ENCODE measurements around the gene GRIK3. TPM values are rescaled to one million over a fixed set of nuclear protein-coding genes. Genes with fewer than 3 reads are reported as not detected.

The GRIK3 gene
- total and polyA plus RNA-seq, 2 of the 8 experiments (the other 6 are each of a cell fraction or from before 2014, with no cell fraction given), result 2.1 to 3.4 TPM

DNA sequence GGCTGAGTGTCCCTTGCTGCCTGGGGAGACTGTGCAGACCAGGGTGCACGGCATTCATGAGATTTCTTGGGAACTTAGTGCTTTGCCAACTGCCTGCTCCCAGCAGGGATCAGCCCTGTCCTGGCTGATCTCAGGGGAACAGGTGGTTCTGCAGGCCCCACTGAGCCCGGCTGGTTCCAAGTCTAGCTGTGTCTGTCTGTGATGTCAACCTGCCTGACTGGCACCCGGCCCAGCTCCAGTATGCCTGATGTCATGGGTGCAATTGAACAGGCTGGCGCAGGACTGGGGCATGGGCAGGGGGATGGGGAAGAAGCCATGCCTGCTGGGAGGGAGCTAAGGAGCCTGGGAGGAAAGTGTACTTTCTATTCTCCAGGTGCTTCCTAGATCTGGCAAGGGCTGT is 227.1 kb downstream of the GRIK3 start:
- POLR2A ChIA-PET (ENCODE audit: partially characterized antibody), result no interaction called here
- Histone ChIP-seq H3K4me3 (ENCODE audit: extremely low read depth in 1 of 4, insufficient read depth in 2 of 4, low read depth in 3 of 4, low read length in 4 of 4) (no peak overlapping the region), H2BK12ac (ENCODE audit: low read depth, low read length) (no peak overlapping the region; the same call in 1 of the 2 replicates), H2BK20ac (ENCODE audit: low read length) (no peak overlapping the region; the same call in 1 of the 2 replicates), H3K36me3 (ENCODE audit: control insufficient read depth in 2 of 4, insufficient read depth in 4 of 4, low read length in 3 of 4) (no peaks in the 10 kb centered on the region), H3K27me3 (replicated peaks in 1 of 4; ENCODE audit: control insufficient read depth in 3 of 4, extremely low read depth in 1 of 4, insufficient read depth in 3 of 4, low read length in 3 of 4) (no peaks in the 10 kb centered on the region), H4K20me1 (replicated peaks in 1 of 2; ENCODE audit: control insufficient read depth in 1 of 2, insufficient read depth in 2 of 2, low read length in 2 of 2) (no peaks in the 10 kb centered on the region), H3K27ac (ENCODE audit: low read depth, low read length) (no peak overlapping the region), H3K56ac (replicated peaks; ENCODE audit: insufficient read length, low read depth, low read length) (no peak overlapping the region), H3K4me1 (replicated peaks in 1 of 4; ENCODE audit: control insufficient read depth in 3 of 4, insufficient read depth in 4 of 4, low read length in 3 of 4) (peaks cover 0 to 15% (median 7%) of the 10 kb centered on the region in 4 experiments; a peak in 4 of 7 replicates), H3K23me2 (ENCODE audit: low read depth, low read length) (peaks cover 6% of the 10 kb centered on the region; the same call in 1 of the 2 replicates), H2BK15ac (ENCODE audit: low read length) (no peak overlapping the region), H4K91ac (replicated peaks; ENCODE audit: insufficient read length, low read length) (no peak overlapping the region), H2BK5ac (ENCODE audit: low read depth, low read length) (no peak overlapping the region), H2BK120ac (replicated peaks; ENCODE audit: low read depth, low read length) (no peak overlapping the region), H3K4ac (replicated peaks; ENCODE audit: insufficient read length, low read depth, low read length) (no peak overlapping the region), H2AFZ (ENCODE audit: low read length) (no peak overlapping the region), H4K5ac (ENCODE audit: insufficient read length, low read depth, low read length) (no peak overlapping the region), H3K79me2 (ENCODE audit: control insufficient read depth in 1 of 2, insufficient read depth in 2 of 2, low read length in 2 of 2) (no peaks in the 10 kb centered on the region), H4K8ac (ENCODE audit: extremely low read depth, insufficient read depth, low read length) (no peak overlapping the region; the same call in 1 of the 2 replicates), H2AK5ac (ENCODE audit: low read depth, low read length) (no peak overlapping the region), H3K79me1 (ENCODE audit: low read depth, low read length) (no peaks in the 10 kb centered on the region), H3K4me2 (ENCODE audit: insufficient read depth in 1 of 2, low read depth in 2 of 2, low read length in 2 of 2) (no peak overlapping the region), H3K23ac (ENCODE audit: insufficient read length) (no peak overlapping the region), H3K18ac (ENCODE audit: extremely low read depth, low read length) (no peak overlapping the region), H3K14ac (ENCODE audit: insufficient read length) (no peak overlapping the region), H3K9ac (replicated peaks in 1 of 4; ENCODE audit: extremely low read depth in 1 of 4, low read depth in 3 of 4, low read length in 3 of 4) (no peak overlapping the region), H3K9me3 (ENCODE audit: insufficient read depth in 2 of 2, low read depth in 1 of 2, low read length in 1 of 2) (no peaks in the 10 kb centered on the region)
- FAIRE-seq (no peak), DNase-seq (ENCODE audit: low read depth in 1 of 2, low spot score in 2 of 2) (no peak)
- CTCF ChIA-PET (ENCODE audit: partially characterized antibody), result interaction anchor here (0.8 to 1.6 kb wide), 5 partner anchors 10 to 264 kb away, joined by 3 to 6 read pairs (median 3); no protein-coding TSS in a partner anchor
- 84% methylated on average over 4 of the region's 4 CpGs; no CpG with 5 or more reads in 1 of the 2 experiments for WGBS, 2 experiments (ENCODE audit: extremely low coverage in 1 of 2, insufficient coverage in 1 of 2, insufficient read length in 1 of 2, insufficient replicate concordance in 2 of 2, low coverage in 1 of 2, low lambda C conversion rate in 2 of 2, missing lambda C conversion rate in 1 of 2)
- TF ChIP-seq, protein P1, sequence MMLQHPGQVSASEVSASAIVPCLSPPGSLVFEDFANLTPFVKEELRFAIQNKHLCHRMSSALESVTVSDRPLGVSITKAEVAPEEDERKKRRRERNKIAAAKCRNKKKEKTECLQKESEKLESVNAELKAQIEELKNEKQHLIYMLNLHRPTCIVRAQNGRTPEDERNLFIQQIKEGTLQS (IDR thresholded peaks at IDR 0.05; ENCODE audit: insufficient read depth, low read depth, low read length), result no peak
- TF ChIP-seq MAFK (IDR thresholded peaks at IDR 0.05; ENCODE audit: low read depth, low read length) (no peak), BRCA1 (IDR thresholded peaks at IDR 0.05; ENCODE audit: low read depth, low read length) (no peak), TEAD4 (IDR thresholded peaks at IDR 0.05; ENCODE audit: low read depth, low read length) (no peak), SAP30 (IDR thresholded peaks at IDR 0.05; ENCODE audit: insufficient read depth, insufficient replicate concordance, low read length) (no peak), ZNF274 (IDR thresholded peaks at IDR 0.05; ENCODE audit: borderline replicate concordance, extremely low read depth, low read length) (no peak), SP1 (IDR thresholded peaks at IDR 0.05; ENCODE audit: low read depth, low read length) (no peak), BACH1 (IDR thresholded peaks at IDR 0.05; ENCODE audit: low read length) (no peak), TAF7 (optimal IDR thresholded peaks at IDR 0.05; ENCODE audit: borderline replicate concordance, low read depth, low read length) (no peak), HDAC6 (IDR thresholded peaks at IDR 0.05; ENCODE audit: low read depth, low read length) (no peak), SUZ12 (IDR thresholded peaks at IDR 0.05; ENCODE audit: low read length) (no peak)
- TF ChIP-seq, protein P2, sequence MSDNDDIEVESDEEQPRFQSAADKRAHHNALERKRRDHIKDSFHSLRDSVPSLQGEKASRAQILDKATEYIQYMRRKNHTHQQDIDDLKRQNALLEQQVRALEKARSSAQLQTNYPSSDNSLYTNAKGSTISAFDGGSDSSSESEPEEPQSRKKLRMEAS (IDR thresholded peaks at IDR 0.05), result no peak
